Endothelial cell of umbilical vein (primary cell): ENCODE measurements around the gene ZNF317. TPM values are rescaled to one million over a fixed set of nuclear protein-coding genes. Genes with fewer than 3 reads are reported as not detected.

Experiments used
- BruUV-seq: library from RNA; stranded (reverse); fragments of 400-500 nt; replicated peaks from 2 replicates; lab custom pipeline; 2021; lab: Mats Ljungman, UMichigan
- CTCF ChIA-PET: fragments of 300-600, 350-600 bp; sonication (Branson Sonifier 250); formaldehyde crosslinking; loops from one replicate; lab custom pipeline; 2021; ENCODE audit warnings: antibody characterized with exemption, inconsistent platforms; lab: Charles Lee
- POLR2A ChIA-PET: fragments of 300-600, 350-600 bp; sonication (Branson Sonifier 250); formaldehyde crosslinking; loops from one replicate; lab custom pipeline; 2021; ENCODE audit warnings: antibody characterized with exemption, inconsistent platforms; lab: Charles Lee
- DNase-seq: peaks from one replicate; pipeline ENCODE4 v3.0.0-alpha.2; 2011; ENCODE audit warnings: low read depth, low spot score
- FAIRE-seq: peaks from 2 replicates; lab custom pipeline; 2011; peaks lifted over from hg19 to GRCh38; lab: Jason Lieb, UNC
- H2AFZ ChIP-seq: 2 replicates; pipeline ENCODE4 v1.6.0; 2012; ENCODE audit warnings: low read depth, low read length, control low read depth, inconsistent platforms
- H3K27ac ChIP-seq: 2 replicates; pipeline ENCODE4 v1.5.1; 2011; ENCODE audit warnings: low read depth, mild to moderate bottlenecking, control low read depth, low read length, moderate library complexity; ENCODE audit not compliant: insufficient read depth
- H3K27me3 ChIP-seq, 2 experiments: 2 replicates each; pipeline versions ENCODE4 v1.6.0 to v1.6.1; 2011; ENCODE audit warnings: low read length in 2 of 2, mixed read lengths in 1 of 2; ENCODE audit not compliant: control insufficient read depth in 2 of 2, insufficient read depth in 2 of 2
- H3K36me3 ChIP-seq, 2 experiments: 2 replicates in 1 of 2; 3 replicates in 1 of 2; pipeline ENCODE4 v1.5.1; 2011; ENCODE audit warnings: low read length in 2 of 2, mild to moderate bottlenecking in 1 of 2, moderate library complexity in 1 of 2; ENCODE audit not compliant: control insufficient read depth in 2 of 2, insufficient read depth in 2 of 2; ENCODE audit errors: extremely low read depth in 1 of 2
- H3K4me1 ChIP-seq: 3 replicates; pipeline ENCODE4 v1.5.1; 2011; ENCODE audit warnings: mild to moderate bottlenecking, low read length; ENCODE audit not compliant: control insufficient read depth, insufficient read depth; ENCODE audit errors: extremely low read depth
- H3K4me2 ChIP-seq: 2 replicates; pipeline ENCODE4 v1.6.1; 2011; ENCODE audit warnings: low read length, control low read depth, mixed read lengths; ENCODE audit not compliant: insufficient read depth
- H3K4me3 ChIP-seq, 3 experiments: fragments of 200-600 bp in 1 of 3; sonication (generic), shearing (Covaris generic) in 1 of 3; replicated peaks in 1 of 3; 2 replicates each; pipeline ENCODE4 v1.5.1; 2011 to 2016; ENCODE audit warnings: control low read depth in 3 of 3, low read length in 3 of 3, mild to moderate bottlenecking in 2 of 3, inconsistent platforms in 1 of 3, low read depth in 1 of 3, moderate library complexity in 1 of 3; ENCODE audit not compliant: insufficient read depth in 1 of 3
- H3K79me2 ChIP-seq: 2 replicates; pipeline ENCODE4 v1.6.0; 2012; ENCODE audit warnings: low read length, inconsistent platforms; ENCODE audit not compliant: control insufficient read depth, insufficient read depth
- H3K9ac ChIP-seq: replicated peaks from 2 replicates; pipeline ENCODE3; 2011; ENCODE audit warnings: low read length, control low read depth; ENCODE audit not compliant: insufficient read depth; ENCODE audit errors: extremely low read depth
- H3K9me1 ChIP-seq: replicated peaks from 3 replicates; pipeline ENCODE4 v1.6.0; 2011; ENCODE audit warnings: mild to moderate bottlenecking, low read length; ENCODE audit not compliant: control insufficient read depth, insufficient read depth; ENCODE audit errors: extremely low read depth
- H3K9me3 ChIP-seq: replicated peaks from 2 replicates; pipeline ENCODE4 v1.5.1; 2012; ENCODE audit warnings: low read length, inconsistent platforms; ENCODE audit not compliant: control insufficient read depth, insufficient read depth
- H4K20me1 ChIP-seq: replicated peaks from 2 replicates; pipeline ENCODE3; 2011; ENCODE audit warnings: mild to moderate bottlenecking, low read length; ENCODE audit not compliant: control insufficient read depth, insufficient read depth; ENCODE audit errors: extremely low read depth
- EZH2 ChIP-seq: IDR thresholded peaks from 2 replicates; pipeline ENCODE4 v1.6.1; 2012; ENCODE audit warnings: borderline replicate concordance, low read depth, mild to moderate bottlenecking, moderate library complexity, low read length, inconsistent platforms; ENCODE audit not compliant: severe bottlenecking
- FOS ChIP-seq: IDR thresholded peaks from 2 replicates; pipeline ENCODE4 v1.6.1; 2011; ENCODE audit warnings: mild to moderate bottlenecking, low read length, moderate library complexity, borderline replicate concordance; ENCODE audit not compliant: insufficient read depth
- GATA2 ChIP-seq: IDR thresholded peaks from 2 replicates; pipeline ENCODE4 v1.7.0; 2011; ENCODE audit warnings: low read depth, mild to moderate bottlenecking, moderate library complexity, mixed read lengths, low read length; ENCODE audit not compliant: insufficient read length, insufficient read depth
- JUN ChIP-seq: IDR thresholded peaks from 2 replicates; pipeline ENCODE4 v1.6.1; 2011; ENCODE audit warnings: borderline replicate concordance, low read depth; ENCODE audit not compliant: insufficient read length, insufficient read depth
- MYC ChIP-seq: IDR thresholded peaks from one replicate; pipeline ENCODE4 v1.6.1; 2011; ENCODE audit warnings: mild to moderate bottlenecking, low read depth, low read length
- POLR2A ChIP-seq: IDR thresholded peaks from 2 replicates; pipeline ENCODE4 v1.6.1; 2012; ENCODE audit warnings: low read depth, mild to moderate bottlenecking, control low read depth, low read length
- POLR2AphosphoS5 ChIP-seq: IDR thresholded peaks from 2 replicates; pipeline ENCODE4 v1.6.1; 2012; ENCODE audit warnings: low read depth, mild to moderate bottlenecking, control low read depth, low read length, moderate library complexity; ENCODE audit not compliant: insufficient read depth
- dilution Hi-C: fragments of 300-500 bp; cut with MboI; formaldehyde crosslinking; loops from one replicate; pipeline ENCODE4 v1.15.0; 2019; ENCODE audit warnings: low sequenced_read_pairs; ENCODE audit not compliant: extremely low pct_ligation_motif_present
- intact Hi-C: fragments of 100-400 bp; cut with micrococcal nuclease; formaldehyde crosslinking; loops from one replicate; pipeline ENCODE4 v1.10.0; 2022
- polyA plus RNA-seq, 4 experiments: library from polyadenylated mRNA; depleted of rRNA in 3 of 4; stranded (reverse) in 3 of 4; unstranded in 1 of 4; fragments of >200 nt; gene quantifications; 2 replicates each; pipeline versions ENCODE4 v1.2.1 to v1.2.3, GENCODE V29; 2011 to 2012; ENCODE audit warnings: missing spikeins in 1 of 4
- total RNA-seq: library from RNA; stranded (reverse); gene quantifications from 2 replicates; pipeline ENCODE4 v1.2.3, GENCODE V29; 2021
- TF ChIP-seq, protein P1 (sequence below), 2 donors: IDR thresholded peaks; 1 replicate in 1 of 2; 2 replicates in 1 of 2; pipeline ENCODE4 v1.5.1; 2011; ENCODE audit warnings: low read length in 2 of 2, mild to moderate bottlenecking in 2 of 2, moderate library complexity in 2 of 2, control low read depth in 1 of 2, inconsistent platforms in 1 of 2, low read depth in 1 of 2; ENCODE audit not compliant: insufficient read depth in 1 of 2; ENCODE audit errors: extremely low read depth in 1 of 2
- TF ChIP-seq, protein P2 (sequence below): IDR thresholded peaks from 2 replicates; pipeline ENCODE4 v1.6.1; 2011; ENCODE audit not compliant: insufficient read depth, insufficient read length

Gene ZNF317
- total and polyA plus RNA-seq, 2 donors (not counting 3 experiments of a cell fraction or from before 2014, with no cell fraction given): 14.2 to 29.5 TPM

DNA sequence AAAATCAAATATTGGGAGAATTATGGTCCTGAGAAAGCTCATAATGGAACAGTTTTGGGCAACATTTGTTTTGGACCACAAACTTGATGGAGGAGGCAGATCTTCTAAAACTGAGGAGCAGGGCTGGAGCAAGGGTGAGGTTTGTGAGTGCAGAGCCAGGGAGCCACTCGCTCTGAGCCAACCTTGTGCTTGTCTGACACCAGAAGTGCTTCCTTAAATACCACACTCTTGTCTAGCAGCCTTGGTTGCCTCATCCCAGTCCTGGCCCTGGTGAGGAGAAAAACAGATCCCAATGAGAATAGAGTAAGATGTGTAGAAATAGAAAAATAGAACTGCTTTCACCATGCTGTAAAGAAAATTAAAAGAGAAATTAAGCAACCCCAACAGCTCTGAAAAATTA, 6.7 kb downstream of the ZNF317 start:
- ChIA-PET POLR2A (no interaction called here), CTCF (no interaction called here)
- H3K79me2 ChIP-seq: peaks cover 93% of the 10 kb centered on the region
- H4K20me1 ChIP-seq: no peaks in the 10 kb centered on the region
- intact Hi-C loops: no loop called here
- dilution Hi-C loops: no loop called here
- DNase-seq: no peak
- no peaks in the 10 kb centered on the region for H3K9me1 ChIP-seq
- no peak overlapping the region for H3K9ac ChIP-seq
- TF ChIP-seq GATA2: no peak
- TF ChIP-seq, protein P1, sequence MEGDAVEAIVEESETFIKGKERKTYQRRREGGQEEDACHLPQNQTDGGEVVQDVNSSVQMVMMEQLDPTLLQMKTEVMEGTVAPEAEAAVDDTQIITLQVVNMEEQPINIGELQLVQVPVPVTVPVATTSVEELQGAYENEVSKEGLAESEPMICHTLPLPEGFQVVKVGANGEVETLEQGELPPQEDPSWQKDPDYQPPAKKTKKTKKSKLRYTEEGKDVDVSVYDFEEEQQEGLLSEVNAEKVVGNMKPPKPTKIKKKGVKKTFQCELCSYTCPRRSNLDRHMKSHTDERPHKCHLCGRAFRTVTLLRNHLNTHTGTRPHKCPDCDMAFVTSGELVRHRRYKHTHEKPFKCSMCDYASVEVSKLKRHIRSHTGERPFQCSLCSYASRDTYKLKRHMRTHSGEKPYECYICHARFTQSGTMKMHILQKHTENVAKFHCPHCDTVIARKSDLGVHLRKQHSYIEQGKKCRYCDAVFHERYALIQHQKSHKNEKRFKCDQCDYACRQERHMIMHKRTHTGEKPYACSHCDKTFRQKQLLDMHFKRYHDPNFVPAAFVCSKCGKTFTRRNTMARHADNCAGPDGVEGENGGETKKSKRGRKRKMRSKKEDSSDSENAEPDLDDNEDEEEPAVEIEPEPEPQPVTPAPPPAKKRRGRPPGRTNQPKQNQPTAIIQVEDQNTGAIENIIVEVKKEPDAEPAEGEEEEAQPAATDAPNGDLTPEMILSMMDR (IDR thresholded peaks at IDR 0.05; ENCODE audit: extremely low read depth in 1 of 2, insufficient read depth in 1 of 2, low read depth in 1 of 2, low read length in 2 of 2): no peak
- no peak for FAIRE-seq
- H3K27me3 ChIP-seq: no peaks in the 10 kb centered on the region
- H2AFZ ChIP-seq: no peak overlapping the region
- H3K9me3 ChIP-seq: peaks cover 7% of the 10 kb centered on the region
- peaks cover 6 to 7% of the 10 kb centered on the region in 2 experiments for H3K36me3 ChIP-seq
- no peaks in the 10 kb centered on the region for H3K4me1 ChIP-seq
- no peak overlapping the region for H3K27ac ChIP-seq
- BruUV-seq: no TSS peak
- no peak overlapping the region for H3K4me3 ChIP-seq
- H3K4me2 ChIP-seq: no peak overlapping the region

DNA sequence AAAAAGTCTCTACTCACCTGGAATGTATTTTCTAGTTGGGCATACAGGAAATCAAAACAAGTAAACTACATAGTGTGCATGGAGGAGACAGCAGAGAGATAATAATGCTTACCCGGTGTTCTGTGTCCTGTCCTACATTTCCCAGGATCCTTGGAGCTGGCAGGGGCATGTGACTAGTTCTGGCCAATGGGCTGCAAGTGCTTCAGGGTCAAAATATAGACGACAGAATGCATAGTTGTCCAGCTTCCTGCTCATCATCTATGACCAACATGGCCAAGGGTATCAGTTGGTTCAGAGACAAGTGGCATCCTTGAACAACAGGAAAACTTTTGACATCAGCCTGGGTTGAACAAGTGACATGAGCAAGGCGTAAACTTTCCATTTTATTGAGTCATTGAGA, 8.5 kb downstream of the ZNF317 start:
- dilution Hi-C loops: no loop called here
- H3K9me3 ChIP-seq: peaks cover 7% of the 10 kb centered on the region
- H3K4me3 ChIP-seq: no peak overlapping the region
- no peak overlapping the region for H3K9ac ChIP-seq
- no peaks in the 10 kb centered on the region for H4K20me1 ChIP-seq
- BruUV-seq: no TSS peak
- peaks cover 92% of the 10 kb centered on the region for H3K79me2 ChIP-seq
- DNase-seq (no peak), FAIRE-seq (peak; percentile 38)
- intact Hi-C loops: no loop called here
- H3K9me1 ChIP-seq: no peaks in the 10 kb centered on the region
- no peak overlapping the region for H3K27ac ChIP-seq
- peaks cover 6 to 10% of the 10 kb centered on the region in 2 experiments for H3K36me3 ChIP-seq
- ChIA-PET CTCF (no interaction called here), POLR2A (no interaction called here)
- no peaks in the 10 kb centered on the region for H3K4me1 ChIP-seq
- TF ChIP-seq, protein P1 (IDR thresholded peaks at IDR 0.05; ENCODE audit: extremely low read depth in 1 of 2, insufficient read depth in 1 of 2, low read depth in 1 of 2, low read length in 2 of 2): no peak
- TF ChIP-seq, protein P2, sequence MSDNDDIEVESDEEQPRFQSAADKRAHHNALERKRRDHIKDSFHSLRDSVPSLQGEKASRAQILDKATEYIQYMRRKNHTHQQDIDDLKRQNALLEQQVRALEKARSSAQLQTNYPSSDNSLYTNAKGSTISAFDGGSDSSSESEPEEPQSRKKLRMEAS: no peak
- TF ChIP-seq EZH2 (no peak), FOS (no peak), POLR2A (no peak), MYC (no peak), POLR2AphosphoS5 (no peak), JUN (no peak), GATA2 (no peak)
- no peaks in the 10 kb centered on the region for H3K27me3 ChIP-seq
- no peak overlapping the region for H3K4me2 ChIP-seq
- H2AFZ ChIP-seq: no peak overlapping the region
